K562 (cell line): ENCODE measurements around the gene CDKN1C. TPM values are rescaled to one million over a fixed set of nuclear protein-coding genes. Genes with fewer than 3 reads are reported as not detected.

Experiments used
- ATAC-seq: fragments of 200-7000 bp; cut with Tn5 transposase; 3 replicates; pipeline ENCODE4 v1.9.1; 2020; ENCODE audit warnings: moderate library complexity
- BruUV-seq: library from RNA; stranded (reverse); fragments of 400-500 nt; replicated peaks from 2 replicates; lab custom pipeline; 2021; lab: Mats Ljungman, UMichigan
- CTCF ChIA-PET: fragments of 300-600 bp; formaldehyde crosslinking; extraction: SDS; loops from one replicate; lab custom pipeline; 2021; ENCODE audit warnings: low intra/inter-chr PET ratio; lab: Yijun Ruan, JAX
- POLR2A ChIA-PET: fragments of 300-600, 350-650 bp; sonication (Branson Sonifier 250); formaldehyde crosslinking; extraction: SDS; loops from one replicate; lab custom pipeline; 2021; ENCODE audit warnings: antibody characterized with exemption, inconsistent platforms; lab: Yijun Ruan, JAX
- DNase-seq, 4 experiments: peaks; one replicate each; pipeline versions ENCODE4 v3.0.0 to v3.0.0-alpha.2; 2011 to 2018; ENCODE audit warnings: low spot score in 3 of 4, mixed read lengths in 3 of 4; ENCODE audit errors: extremely low read depth in 1 of 4
- FAIRE-seq: peaks from 2 replicates; lab custom pipeline; 2011; peaks lifted over from hg19 to GRCh38; lab: Jason Lieb, UNC
- H2AFZ ChIP-seq: 2 replicates; pipeline ENCODE4 v1.6.0; 2011; ENCODE audit warnings: low read depth, low read length, control low read depth, inconsistent platforms
- H3K27ac ChIP-seq: fragments of 200-600 bp; 3 replicates; pipeline ENCODE4 v1.8.0; 2011; ENCODE audit warnings: low read depth, mild to moderate bottlenecking, control low read depth, inconsistent platforms, low read length, moderate library complexity, mixed read lengths; ENCODE audit errors: extremely low read depth
- H3K27me3 ChIP-seq, 2 experiments: fragments of 300-600 bp in 1 of 2; 2 replicates in 1 of 2; 3 replicates in 1 of 2; pipeline versions ENCODE4 v1.6.0 to v1.8.0; 2011; ENCODE audit warnings: inconsistent platforms in 2 of 2, low read length in 2 of 2, mild to moderate bottlenecking in 1 of 2, mixed read lengths in 1 of 2, moderate library complexity in 1 of 2; ENCODE audit not compliant: control insufficient read depth in 2 of 2, insufficient read depth in 2 of 2
- H3K36me3 ChIP-seq: fragments of 300-600 bp; 3 replicates; pipeline ENCODE4 v1.8.0; 2011; ENCODE audit warnings: mild to moderate bottlenecking, low read length, inconsistent platforms; ENCODE audit not compliant: control insufficient read depth, insufficient read depth
- H3K4me1 ChIP-seq, 2 experiments: fragments of 200-600 bp in 1 of 2; replicated peaks in 1 of 2; 2 replicates in 1 of 2; 3 replicates in 1 of 2; pipeline versions ENCODE4 v1.5.1 to v1.8.0; 2011; ENCODE audit warnings: inconsistent platforms in 2 of 2, low read length in 2 of 2, mild to moderate bottlenecking in 1 of 2, mixed read lengths in 1 of 2, moderate library complexity in 1 of 2; ENCODE audit not compliant: control insufficient read depth in 2 of 2, insufficient read depth in 2 of 2
- H3K4me2 ChIP-seq: 2 replicates; pipeline ENCODE4 v1.6.1; 2011; ENCODE audit warnings: low read length, control low read depth, inconsistent platforms, mixed read lengths; ENCODE audit not compliant: insufficient read depth
- H3K4me3 ChIP-seq: fragments of 200-600 bp; sonication (generic), shearing (Covaris generic); 2 replicates; pipeline ENCODE4 v1.5.1; 2016; ENCODE audit warnings: control low read depth, inconsistent platforms
- H3K79me2 ChIP-seq: fragments of 200-600 bp; 3 replicates; pipeline ENCODE4 v1.8.0; 2011; ENCODE audit warnings: low read length, inconsistent platforms; ENCODE audit not compliant: control insufficient read depth, insufficient read depth
- H3K9ac ChIP-seq, 2 experiments: 2 replicates each; pipeline versions ENCODE4 v1.6.0 to v1.6.1; 2011; ENCODE audit warnings: low read depth in 2 of 2, low read length in 2 of 2, control low read depth in 1 of 2, inconsistent platforms in 1 of 2, mild to moderate bottlenecking in 1 of 2, mixed read lengths in 1 of 2; ENCODE audit not compliant: insufficient read depth in 1 of 2
- H3K9me1 ChIP-seq: one replicate; pipeline ENCODE4 v1.6.0; 2011; ENCODE audit warnings: inconsistent platforms, mild to moderate bottlenecking, low read length, moderate library complexity; ENCODE audit not compliant: control insufficient read depth, insufficient read depth
- H3K9me3 ChIP-seq: replicated peaks from 2 replicates; pipeline ENCODE4 v1.5.1; 2011; ENCODE audit warnings: low read depth, low read length, inconsistent platforms; ENCODE audit not compliant: control insufficient read depth, insufficient read depth
- H4K20me1 ChIP-seq: replicated peaks from 2 replicates; pipeline ENCODE4 v1.6.1; 2011; ENCODE audit warnings: low read length, inconsistent platforms, mixed read lengths; ENCODE audit not compliant: control insufficient read depth, insufficient read depth
- CCAR2 ChIP-seq: fragments of 200-400 bp; formaldehyde crosslinking; IDR thresholded peaks from 2 replicates; pipeline ENCODE4 v1.6.1; 2017; ENCODE audit warnings: mild to moderate bottlenecking, low read depth, low read length
- KLF10 ChIP-seq: fragments of 250-450 bp; sonication (Bioruptor Pico); IDR thresholded peaks from 2 replicates; pipeline ENCODE4 v1.6.1; 2021; ENCODE audit warnings: matching md5 sums
- RBM25 ChIP-seq: fragments of 200-400 bp; formaldehyde crosslinking; IDR thresholded peaks from 2 replicates; pipeline ENCODE4 v1.6.1; 2018; ENCODE audit warnings: low read length, low read depth, moderate library complexity; ENCODE audit not compliant: severe bottlenecking
- RCOR1 ChIP-seq, 2 experiments: IDR thresholded peaks; 2 replicates each; pipeline ENCODE4 v1.6.1; 2012; ENCODE audit warnings: low read depth in 2 of 2, low read length in 2 of 2, borderline replicate concordance in 1 of 2, improper control_type of control experiment in 1 of 2
- SIN3B ChIP-seq: fragments of 450-650 bp; IDR thresholded peaks from 2 replicates; pipeline ENCODE4 v1.6.1; 2017; ENCODE audit warnings: low read depth, mild to moderate bottlenecking, moderate library complexity
- TRIM28 ChIP-seq: fragments of 450-650 bp; IDR thresholded peaks from 2 replicates; pipeline ENCODE4 v1.6.1; 2017
- TSC22D4 ChIP-seq: fragments of 450-650 bp; IDR thresholded peaks from 2 replicates; pipeline ENCODE4 v1.6.1; 2016; ENCODE audit warnings: missing genetic modification characterization, missing biosample characterization, control low read depth
- ZNF146 ChIP-seq: IDR thresholded peaks from one replicate; pipeline ENCODE4 v1.6.1; 2018; ENCODE audit warnings: missing compliant biosample characterization; ENCODE audit not compliant: unreplicated experiment
- WGBS: fragments of 100-300 bp; shearing (Covaris generic); methylation state at CpG from one replicate; pipeline ENCODE4 v1.1.6; 2016; ENCODE audit warnings: low coverage, mixed read lengths; ENCODE audit not compliant: insufficient coverage; ENCODE audit errors: missing lambda C conversion rate; 5-methylcytosine and 5-hydroxymethylcytosine counted together
- in situ Hi-C: fragments of 300-500 bp; cut with MboI; formaldehyde crosslinking; loops from 4 replicates; pipeline ENCODE4 v1.15.0; 2018; ENCODE audit warnings: inconsistent platforms, mixed read lengths
- intact Hi-C: fragments of 100-400 bp; cut with micrococcal nuclease; formaldehyde crosslinking; loops from 2 replicates; pipeline ENCODE4 v1.14.2; 2022
- polyA plus RNA-seq, 8 experiments: library from polyadenylated mRNA; depleted of rRNA in 4 of 8; stranded (reverse) in 5 of 8; unstranded in 3 of 8; fragments of >200 nt; fragmentation: Nextera tagmentation in 2 of 8; fragmentation: Illumina TruSeq in 1 of 8; extraction: Ambion mirVana in 2 of 8; extraction: Trizol in 1 of 8; gene quantifications; 2 replicates each; pipeline versions ENCODE4 v1.2.1 to v1.2.3, GENCODE V29; 2011 to 2014; ENCODE audit warnings: inconsistent platforms in 1 of 8, missing spikeins in 1 of 8
- total RNA-seq, 7 experiments: library from RNA; depleted of rRNA in 6 of 7; stranded (reverse); fragments of >200 nt in 6 of 7; fragmentation: Illumina TruSeq in 2 of 7; extraction: Trizol in 2 of 7; gene quantifications; 2 replicates each; pipeline versions ENCODE4 v1.2.1 to v1.2.3, GENCODE V29; 2011 to 2021; ENCODE audit warnings: low replicate concordance in 1 of 7
- TF ChIP-seq, protein P1 (sequence below), 2 experiments: fragments of 450-650 bp; IDR thresholded peaks; 2 replicates each; pipeline ENCODE4 v1.6.1; 2016
- TF ChIP-seq, protein P2 (sequence below): fragments of 250-450 bp; sonication (Bioruptor Pico); IDR thresholded peaks from 2 replicates; pipeline ENCODE4 v1.5.0; 2020; ENCODE audit warnings: mild to moderate bottlenecking
- TF ChIP-seq, protein P3 (sequence below): fragments of 450-650 bp; IDR thresholded peaks from 2 replicates; pipeline ENCODE4 v1.6.1; 2018; ENCODE audit not compliant: partially characterized antibody

Gene CDKN1C
- total and polyA plus RNA-seq, 9 of the 15 experiments (the other 6 are each of a cell fraction or from before 2014, with no cell fraction given), result 2.8 to 21.1 (median 9.3) TPM

DNA sequence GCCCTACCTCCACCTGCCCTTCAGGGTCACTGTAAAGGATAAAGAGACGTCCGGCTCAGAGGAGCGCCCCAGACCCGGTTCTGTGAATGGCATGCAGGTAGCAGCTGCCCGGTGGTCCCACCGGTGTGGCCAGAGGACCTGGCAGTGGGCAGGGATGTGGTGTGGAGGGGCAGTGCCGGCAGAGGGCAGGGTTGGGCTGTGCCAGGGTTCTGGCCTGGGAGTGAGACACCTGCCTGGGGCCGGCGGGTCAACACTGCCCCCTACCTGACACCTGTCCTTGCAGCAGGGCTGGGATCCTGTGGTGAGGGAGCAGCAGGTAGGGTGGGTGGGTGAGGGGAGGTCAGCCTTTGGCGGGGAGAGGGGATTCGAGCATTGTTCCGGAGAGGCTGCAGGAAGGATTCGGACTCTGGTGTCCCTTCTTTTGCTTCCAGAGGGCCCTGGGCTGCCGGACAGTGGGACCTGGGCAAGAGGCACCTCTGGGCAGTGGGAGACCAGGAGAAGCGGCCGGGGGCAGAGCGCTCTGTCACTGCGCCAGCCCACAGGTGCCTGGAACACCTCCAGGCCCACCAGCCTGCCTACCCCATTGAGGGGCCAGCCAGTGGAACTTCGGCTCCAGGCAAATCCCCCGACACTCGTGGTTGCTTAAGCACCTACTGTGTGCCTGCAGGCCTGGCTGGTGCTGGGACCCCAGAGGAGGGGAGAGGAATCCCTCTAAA, 45.3 kb upstream of the CDKN1C start (continued):
- TF ChIP-seq, protein P1, sequence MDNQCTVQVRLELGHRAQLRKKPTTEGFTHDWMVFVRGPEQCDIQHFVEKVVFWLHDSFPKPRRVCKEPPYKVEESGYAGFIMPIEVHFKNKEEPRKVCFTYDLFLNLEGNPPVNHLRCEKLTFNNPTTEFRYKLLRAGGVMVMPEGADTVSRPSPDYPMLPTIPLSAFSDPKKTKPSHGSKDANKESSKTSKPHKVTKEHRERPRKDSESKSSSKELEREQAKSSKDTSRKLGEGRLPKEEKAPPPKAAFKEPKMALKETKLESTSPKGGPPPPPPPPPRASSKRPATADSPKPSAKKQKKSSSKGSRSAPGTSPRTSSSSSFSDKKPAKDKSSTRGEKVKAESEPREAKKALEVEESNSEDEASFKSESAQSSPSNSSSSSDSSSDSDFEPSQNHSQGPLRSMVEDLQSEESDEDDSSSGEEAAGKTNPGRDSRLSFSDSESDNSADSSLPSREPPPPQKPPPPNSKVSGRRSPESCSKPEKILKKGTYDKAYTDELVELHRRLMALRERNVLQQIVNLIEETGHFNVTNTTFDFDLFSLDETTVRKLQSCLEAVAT (IDR thresholded peaks at IDR 0.05), result peak in 1 of 2 experiments; percentile 69; a peak in 1 of 4 replicates

DNA sequence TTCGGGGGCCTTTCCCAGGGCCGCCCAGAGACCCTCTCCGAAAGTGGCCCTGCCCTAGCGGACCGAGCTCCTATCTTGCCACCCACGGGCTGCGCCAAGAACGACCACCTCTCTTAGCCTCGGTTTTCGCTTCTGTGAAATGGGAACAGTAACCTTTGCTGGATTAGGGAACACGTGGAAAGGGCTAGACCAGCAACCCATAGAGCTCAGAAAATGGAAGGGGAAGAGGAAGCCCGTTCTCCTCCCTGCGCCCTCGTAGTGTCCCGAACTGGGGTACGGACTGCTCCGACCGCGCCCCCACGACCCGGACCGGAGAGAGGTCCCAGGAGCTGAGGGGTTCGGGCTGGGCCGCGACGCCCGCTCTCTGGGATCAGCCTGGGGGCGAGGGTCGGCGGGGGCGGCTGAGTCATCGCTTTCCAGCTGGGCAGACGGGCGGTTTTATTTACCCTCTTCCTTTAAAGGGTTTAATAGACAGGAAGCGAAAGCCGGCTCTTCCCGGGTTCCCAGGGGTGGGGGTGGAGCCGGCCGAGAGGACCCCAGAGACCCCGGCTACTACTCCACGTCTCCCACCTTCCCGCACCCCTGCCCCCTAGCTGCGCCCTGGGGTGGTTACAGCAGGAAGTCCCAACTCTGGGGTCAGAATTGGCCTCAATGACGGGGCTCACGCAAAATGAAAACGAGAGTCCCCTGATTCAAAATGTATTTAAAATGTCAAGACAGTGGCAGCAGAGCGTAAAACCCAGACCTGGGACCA, 44.6 kb upstream of the CDKN1C start:
- Histone ChIP-seq H3K9ac (peak overlapping the region; percentile 68 to 81), H4K20me1 (peaks cover 13% of the 10 kb centered on the region), H3K36me3 (no peaks in the 10 kb centered on the region), H3K9me1 (no peaks in the 10 kb centered on the region), H3K79me2 (peaks cover 15% of the 10 kb centered on the region; the same call in 2 of the 3 replicates), H3K27ac (peak overlapping the region; percentile 73), H3K9me3 (no peaks in the 10 kb centered on the region), H3K4me1 (peaks cover 10 to 66% of the 10 kb centered on the region in 2 experiments; a peak in 4 of 5 replicates), H3K27me3 (no peaks in the 10 kb centered on the region), H3K4me3 (peak overlapping the region; percentile 76), H2AFZ (peak overlapping the region; percentile 93), H3K4me2 (peak overlapping the region; percentile 87)
- whole genome bisulfite sequencing, result 5% methylated on average over 37 of the region's 47 CpGs
- CTCF ChIA-PET, result interaction anchor here (0.8 to 5.2 kb wide), 4 partner anchors 37 to 397 kb away, joined by 3 to 59 read pairs (median 6); no protein-coding TSS in a partner anchor
- in situ Hi-C loops, result no loop called here
- intact Hi-C loops, result loop anchor here (1.0 kb wide), 2 partner anchors 38 to 397 kb away; no protein-coding TSS in a partner anchor
- TSS peak; percentile 60 for BruUV-seq
- POLR2A ChIA-PET, result interaction anchor here (0.5 to 2.3 kb wide), 24 partner anchors 10 to 1555 kb away, joined by 3 to 22 read pairs (median 4); a partner anchor contains a TSS
- ATAC-seq, result peak; percentile 66
- peak; percentile 85 for FAIRE-seq
- DNase-seq, result peak; percentile 72 to 76 (median 74)
- TF ChIP-seq CCAR2, result no peak
- no peak for TF ChIP-seq TSC22D4 (tag)
- TF ChIP-seq, protein P2, sequence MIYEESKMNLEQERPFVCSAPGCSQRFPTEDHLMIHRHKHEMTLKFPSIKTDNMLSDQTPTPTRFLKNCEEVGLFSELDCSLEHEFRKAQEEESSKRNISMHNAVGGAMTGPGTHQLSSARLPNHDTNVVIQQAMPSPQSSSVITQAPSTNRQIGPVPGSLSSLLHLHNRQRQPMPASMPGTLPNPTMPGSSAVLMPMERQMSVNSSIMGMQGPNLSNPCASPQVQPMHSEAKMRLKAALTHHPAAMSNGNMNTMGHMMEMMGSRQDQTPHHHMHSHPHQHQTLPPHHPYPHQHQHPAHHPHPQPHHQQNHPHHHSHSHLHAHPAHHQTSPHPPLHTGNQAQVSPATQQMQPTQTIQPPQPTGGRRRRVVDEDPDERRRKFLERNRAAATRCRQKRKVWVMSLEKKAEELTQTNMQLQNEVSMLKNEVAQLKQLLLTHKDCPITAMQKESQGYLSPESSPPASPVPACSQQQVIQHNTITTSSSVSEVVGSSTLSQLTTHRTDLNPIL (CRISPR knock-in tag), result no peak
- TF ChIP-seq, protein P3, sequence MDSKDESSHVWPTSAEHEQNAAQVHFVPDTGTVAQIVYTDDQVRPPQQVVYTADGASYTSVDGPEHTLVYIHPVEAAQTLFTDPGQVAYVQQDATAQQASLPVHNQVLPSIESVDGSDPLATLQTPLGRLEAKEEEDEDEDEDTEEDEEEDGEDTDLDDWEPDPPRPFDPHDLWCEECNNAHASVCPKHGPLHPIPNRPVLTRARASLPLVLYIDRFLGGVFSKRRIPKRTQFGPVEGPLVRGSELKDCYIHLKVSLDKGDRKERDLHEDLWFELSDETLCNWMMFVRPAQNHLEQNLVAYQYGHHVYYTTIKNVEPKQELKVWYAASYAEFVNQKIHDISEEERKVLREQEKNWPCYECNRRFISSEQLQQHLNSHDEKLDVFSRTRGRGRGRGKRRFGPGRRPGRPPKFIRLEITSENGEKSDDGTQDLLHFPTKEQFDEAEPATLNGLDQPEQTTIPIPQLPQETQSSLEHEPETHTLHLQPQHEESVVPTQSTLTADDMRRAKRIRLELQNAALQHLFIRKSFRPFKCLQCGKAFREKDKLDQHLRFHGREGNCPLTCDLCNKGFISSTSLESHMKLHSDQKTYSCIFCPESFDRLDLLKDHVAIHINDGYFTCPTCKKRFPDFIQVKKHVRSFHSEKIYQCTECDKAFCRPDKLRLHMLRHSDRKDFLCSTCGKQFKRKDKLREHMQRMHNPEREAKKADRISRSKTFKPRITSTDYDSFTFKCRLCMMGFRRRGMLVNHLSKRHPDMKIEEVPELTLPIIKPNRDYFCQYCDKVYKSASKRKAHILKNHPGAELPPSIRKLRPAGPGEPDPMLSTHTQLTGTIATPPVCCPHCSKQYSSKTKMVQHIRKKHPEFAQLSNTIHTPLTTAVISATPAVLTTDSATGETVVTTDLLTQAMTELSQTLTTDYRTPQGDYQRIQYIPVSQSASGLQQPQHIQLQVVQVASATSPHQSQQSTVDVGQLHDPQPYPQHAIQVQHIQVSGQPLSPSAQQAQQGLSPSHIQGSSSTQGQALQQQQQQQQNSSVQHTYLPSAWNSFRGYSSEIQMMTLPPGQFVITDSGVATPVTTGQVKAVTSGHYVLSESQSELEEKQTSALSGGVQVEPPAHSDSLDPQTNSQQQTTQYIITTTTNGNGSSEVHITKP, result peak; percentile 12
- no peak for TF ChIP-seq KLF10 (CRISPR knock-in tag)
- TF ChIP-seq ZNF146 (CRISPR knock-in tag), result peak; percentile 3
- TF ChIP-seq TRIM28, result no peak
- no peak for TF ChIP-seq SIN3B
- peak in 1 of 2 experiments; percentile 81; a peak in 2 of 4 replicates for TF ChIP-seq RCOR1 (IDR thresholded peaks at IDR 0.05; ENCODE audit: borderline replicate concordance in 1 of 2, low read depth in 2 of 2, low read length in 2 of 2)
- TF ChIP-seq RBM25, result peak; percentile 80
